ENCODE data around the gene SLC5A8. TPM values are rescaled to one million over a fixed set of nuclear protein-coding genes. Genes with fewer than 3 reads are reported as not detected.

Gene SLC5A8
- total RNA-seq, 1 donor from 2014 or later = not detected

Other genes starting within 250 kb of the SLC5A8 start
- 16.5 and 17.7 TPM in 2 replicates for gene UTP20, start 69.9 kb upstream of the SLC5A8 start, total RNA-seq
- gene ARL1, start 197.5 kb upstream of the SLC5A8 start, total RNA-seq = 49.2 and 56.2 TPM in 2 replicates